Breast epithelium (tissue), 4 donors: ENCODE results near the gene RARA. TPM values are rescaled to one million over a fixed set of nuclear protein-coding genes. Genes with fewer than 3 reads are reported as not detected.

Experiments
- DNase-seq, 2 donors: peaks; one replicate each; pipeline ENCODE4 v3.0.0-alpha.2; 2019; ENCODE audit warnings: low spot score in 2 of 2
- H3K27ac ChIP-seq, 2 donors: fragments of 200-600 bp; sonication (generic) in 1 of 2; one replicate each; pipeline ENCODE4 v1.5.1; 2016 to 2019; ENCODE audit warnings: mild to moderate bottlenecking in 1 of 2
- H3K27me3 ChIP-seq, 2 donors: fragments of 200-600 bp; sonication (generic) in 1 of 2; one replicate each; pipeline versions ENCODE4 v1.5.1 to v1.6.0; 2017 to 2019; ENCODE audit warnings: control low read depth in 1 of 2, mild to moderate bottlenecking in 1 of 2
- H3K36me3 ChIP-seq: fragments of 200-600 bp; one replicate; pipeline ENCODE4 v1.5.1; 2019
- H3K4me1 ChIP-seq, 2 donors: fragments of 200-600 bp; sonication (generic); one replicate each; pipeline ENCODE4 v1.5.1; 2016 to 2019; ENCODE audit warnings: control low read depth in 1 of 2
- H3K4me3 ChIP-seq, 3 donors: fragments of 200-600 bp; sonication (generic); 1 replicate in 2 of 3; 2 replicates in 1 of 3; pipeline ENCODE4 v1.5.1; 2016 to 2019; ENCODE audit warnings: mild to moderate bottlenecking in 3 of 3, moderate library complexity in 2 of 3
- H3K9me3 ChIP-seq, 2 donors: fragments of 200-600 bp; sonication (generic) in 1 of 2; one replicate each; pipeline ENCODE4 v1.5.1; 2016 to 2019; ENCODE audit warnings: control low read depth in 1 of 2
- CTCF ChIP-seq, 3 donors: fragments of 450-650 bp; IDR thresholded peaks; one replicate each; pipeline ENCODE4 v1.5.1; 2016 to 2017; ENCODE audit warnings: antibody characterized with exemption in 3 of 3, mild to moderate bottlenecking in 3 of 3, moderate library complexity in 3 of 3
- POLR2A ChIP-seq: fragments of 450-650 bp; IDR thresholded peaks from one replicate; pipeline ENCODE4 v1.6.1; 2016; ENCODE audit warnings: antibody characterized with exemption, mild to moderate bottlenecking, moderate library complexity
- POLR2AphosphoS5 ChIP-seq, 3 donors: sonication (generic); formaldehyde crosslinking; IDR thresholded peaks; one replicate each; pipeline ENCODE4 v1.6.1; 2017; ENCODE audit warnings: antibody characterized with exemption in 3 of 3
- intact Hi-C: fragments of 100-400 bp; cut with DNase I; formaldehyde crosslinking; loops from one replicate; pipeline ENCODE4 v1.15.1; 2023; ENCODE audit warnings: low total_unique reads
- total RNA-seq, 3 donors: library from RNA; depleted of rRNA; stranded (reverse); fragments of >200 nt; gene quantifications; one replicate each; pipeline ENCODE4 v1.1.0, GENCODE V29; 2016

RARA gene
- total RNA-seq, 3 donors from 2014 or later, result 14.2 to 31.2 (median 25.2) TPM

DNA sequence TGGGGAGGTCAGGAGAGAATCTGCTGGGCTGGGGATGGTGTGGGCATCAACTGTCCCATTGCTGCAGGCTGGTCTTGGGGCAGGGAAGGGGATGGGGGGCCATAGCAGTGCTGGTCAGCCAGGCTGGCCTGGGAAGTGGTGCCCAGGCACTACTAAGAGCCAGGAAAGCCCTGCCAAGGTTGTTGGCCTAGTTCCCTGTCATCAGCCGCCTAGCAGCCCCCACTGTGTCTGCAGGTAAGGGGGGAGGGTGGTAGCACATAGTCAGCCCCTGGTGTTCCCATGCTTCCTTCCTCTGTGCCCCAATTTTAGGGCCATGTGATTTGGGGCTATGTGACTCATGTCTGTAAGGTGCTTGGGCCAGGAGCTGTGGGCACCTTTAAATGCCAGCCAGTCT is 37.8 kb downstream of the RARA start:
- Histone ChIP-seq H3K4me1 (peaks cover 31 to 55% of the 10 kb centered on the region in 2 donors), H3K27ac (peak overlapping the region; percentile 97 to 98), H3K36me3 (no peaks in the 10 kb centered on the region), H3K27me3 (no peaks in the 10 kb centered on the region), H3K4me3 (peak overlapping the region in 1 of 3 donors; percentile 81), H3K9me3 (no peaks in the 10 kb centered on the region)
- intact Hi-C loops, result no loop called here
- TF ChIP-seq POLR2A (no peak), POLR2AphosphoS5 (IDR thresholded peaks at IDR 0.05) (no peak), CTCF (IDR thresholded peaks at IDR 0.05) (no peak)
- DNase-seq, result no peak

DNA sequence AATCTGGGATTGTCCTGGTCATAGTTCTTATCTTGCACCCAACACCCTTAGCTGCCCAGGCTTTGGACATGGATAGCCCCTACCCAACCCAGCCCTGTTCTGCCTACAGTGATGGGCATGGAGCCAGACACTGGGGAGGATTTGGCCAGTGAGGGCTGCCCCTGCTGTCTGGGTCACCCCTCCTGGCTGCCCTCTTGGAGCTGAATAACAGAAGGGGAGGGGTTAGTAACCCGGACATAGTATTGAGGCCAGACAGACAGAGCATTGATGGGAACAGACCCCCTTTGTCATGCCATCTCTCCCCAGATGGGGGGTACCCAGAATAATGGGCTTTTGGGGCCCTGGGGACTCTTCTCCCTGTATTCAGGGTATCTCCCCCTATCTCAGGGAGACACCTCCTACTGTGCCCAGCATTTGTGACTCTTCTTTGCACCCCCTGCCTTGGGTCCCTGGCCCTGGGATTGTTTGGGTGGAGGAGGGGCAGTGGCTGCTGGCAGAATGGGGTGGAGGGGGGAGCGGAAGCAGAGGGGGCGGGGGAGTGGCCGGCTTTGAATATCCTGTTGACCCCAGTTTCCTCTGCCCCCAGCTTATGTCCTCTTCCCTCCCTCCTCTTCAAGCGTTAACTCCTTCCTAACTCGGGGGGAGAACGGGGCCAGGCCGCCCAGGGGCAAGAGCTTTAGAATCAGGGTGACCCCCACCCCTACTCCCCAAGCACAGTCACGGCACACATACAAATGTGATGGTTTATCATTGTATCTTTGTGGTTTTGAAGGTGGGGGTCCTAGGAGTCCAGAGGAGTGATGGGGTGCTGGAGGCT is 38.5 kb downstream of the RARA start:
- Histone ChIP-seq H3K4me3 (peak overlapping the region in 1 of 3 donors; percentile 81), H3K36me3 (no peaks in the 10 kb centered on the region), H3K27me3 (no peaks in the 10 kb centered on the region), H3K9me3 (no peaks in the 10 kb centered on the region), H3K27ac (peak overlapping the region; percentile 97 to 98), H3K4me1 (peaks cover 31 to 55% of the 10 kb centered on the region in 2 donors)
- intact Hi-C loops, result no loop called here
- TF ChIP-seq POLR2AphosphoS5 (IDR thresholded peaks at IDR 0.05) (no peak), POLR2A (no peak), CTCF (IDR thresholded peaks at IDR 0.05) (no peak)
- DNase-seq, result no peak

GRCh38 chr17:40348136-40348504 is 39.1 kb downstream of the RARA start:
- peak overlapping the region; percentile 97 to 98 for H3K27ac ChIP-seq
- DNase-seq, result no peak
- H3K4me3 ChIP-seq, result peak overlapping the region in 1 of 3 donors; percentile 81
- H3K27me3 ChIP-seq, result no peaks in the 10 kb centered on the region
- H3K9me3 ChIP-seq, result no peaks in the 10 kb centered on the region
- TF ChIP-seq CTCF (IDR thresholded peaks at IDR 0.05) (no peak), POLR2AphosphoS5 (IDR thresholded peaks at IDR 0.05) (no peak), POLR2A (no peak)
- no peaks in the 10 kb centered on the region for H3K36me3 ChIP-seq
- H3K4me1 ChIP-seq, result peaks cover 31 to 55% of the 10 kb centered on the region in 2 donors
- intact Hi-C loops, result no loop called here

DNA sequence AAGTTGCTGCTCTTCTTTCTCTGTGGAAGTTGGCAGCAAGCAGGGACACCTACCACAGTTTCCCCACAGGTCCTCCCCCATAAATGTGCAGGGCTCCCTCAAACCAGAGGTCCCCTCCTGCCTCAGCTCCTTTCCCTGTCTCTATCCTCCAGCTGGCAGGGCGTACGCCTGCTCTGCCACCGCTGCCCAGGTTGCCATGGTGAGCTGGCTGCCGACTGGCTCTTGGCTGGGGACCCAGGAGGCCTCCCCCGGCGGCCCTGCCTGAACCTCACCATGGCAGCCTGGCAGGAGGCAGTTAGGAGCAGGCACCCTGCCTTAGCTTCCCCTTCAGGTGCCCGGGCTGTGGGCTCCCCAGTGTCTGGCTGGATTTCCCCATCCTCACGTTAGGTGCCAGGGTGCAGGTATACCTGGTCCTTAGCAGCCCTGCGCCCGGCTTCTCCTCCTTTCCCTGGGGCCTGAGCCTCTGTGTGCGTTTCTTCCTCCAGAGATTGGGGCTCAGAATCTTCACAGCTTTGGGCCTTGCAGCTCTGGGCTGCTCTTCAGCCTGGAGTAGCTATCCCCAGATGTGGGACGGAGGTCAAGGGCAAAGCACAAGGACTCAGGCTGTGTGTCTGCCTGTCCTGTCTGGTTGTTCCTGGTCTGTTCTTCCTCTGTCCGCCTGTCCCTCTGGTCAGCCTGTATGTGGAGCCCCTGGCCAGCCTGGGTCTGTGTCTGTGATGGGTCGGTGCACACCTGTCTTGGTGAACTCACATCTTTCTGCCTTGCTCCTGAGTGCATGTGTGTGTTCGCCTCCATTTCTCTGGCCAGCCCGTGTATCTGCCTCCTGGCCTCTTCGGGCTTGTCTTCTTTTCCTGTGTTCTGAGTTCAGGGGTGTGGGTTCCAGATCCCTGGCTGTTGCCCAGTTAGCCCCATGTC is 39.8 kb downstream of the RARA start:
- H3K9me3 ChIP-seq, result no peaks in the 10 kb centered on the region
- no peaks in the 10 kb centered on the region for H3K27me3 ChIP-seq
- TF ChIP-seq POLR2A, result no peak
- no peak for TF ChIP-seq CTCF (IDR thresholded peaks at IDR 0.05)
- no peak for TF ChIP-seq POLR2AphosphoS5 (IDR thresholded peaks at IDR 0.05)
- intact Hi-C loops, result no loop called here
- peak overlapping the region; percentile 97 to 98 for H3K27ac ChIP-seq
- H3K4me3 ChIP-seq, result peak overlapping the region in 1 of 3 donors; percentile 81
- H3K36me3 ChIP-seq, result no peaks in the 10 kb centered on the region
- peaks cover 31 to 52% of the 10 kb centered on the region in 2 donors for H3K4me1 ChIP-seq
- peak; percentile 80 to 81 for DNase-seq
